DMS153 treated with DMSO at 0.1 percent for 48 hours (cell line): Measurements from ENCODE around the gene HLA-DQB2.
"Not testable (repeated sequence)": the region's sequence is repeated elsewhere in the genome, so short reads cannot be mapped to it uniquely, and the experiment has no call there.

Source experiments
- DNase-seq: peaks from one replicate; lab custom pipeline; 2025; ENCODE audit not compliant: unreplicated experiment; lab: John Stamatoyannopoulos, UW

Gene HLA-DQB2

DNA sequence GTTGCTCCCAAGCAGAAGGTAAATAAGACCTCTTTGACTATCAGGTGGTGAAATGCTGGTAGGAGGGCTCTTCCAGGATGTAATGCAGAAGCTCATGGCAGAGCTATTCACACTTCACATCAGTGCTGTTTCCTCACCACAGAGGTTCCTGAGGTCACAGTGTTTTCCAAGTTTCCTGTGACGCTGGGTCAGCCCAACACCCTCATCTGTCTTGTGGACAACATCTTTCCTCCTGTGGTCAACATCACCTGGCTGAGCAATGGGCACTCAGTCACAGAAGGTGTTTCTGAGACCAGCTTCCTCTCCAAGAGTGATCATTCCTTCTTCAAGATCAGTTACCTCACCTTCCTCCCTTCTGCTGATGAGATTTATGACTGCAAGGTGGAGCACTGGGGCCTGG lies 17.7 kb downstream of the HLA-DQB2 start:
- DNase-seq, result not testable (repeated sequence)

- no peak for DNase-seq
Measured at GRCh38 chr6:32744776-32745175, 18.6 kb downstream of the HLA-DQB2 start.

DNA sequence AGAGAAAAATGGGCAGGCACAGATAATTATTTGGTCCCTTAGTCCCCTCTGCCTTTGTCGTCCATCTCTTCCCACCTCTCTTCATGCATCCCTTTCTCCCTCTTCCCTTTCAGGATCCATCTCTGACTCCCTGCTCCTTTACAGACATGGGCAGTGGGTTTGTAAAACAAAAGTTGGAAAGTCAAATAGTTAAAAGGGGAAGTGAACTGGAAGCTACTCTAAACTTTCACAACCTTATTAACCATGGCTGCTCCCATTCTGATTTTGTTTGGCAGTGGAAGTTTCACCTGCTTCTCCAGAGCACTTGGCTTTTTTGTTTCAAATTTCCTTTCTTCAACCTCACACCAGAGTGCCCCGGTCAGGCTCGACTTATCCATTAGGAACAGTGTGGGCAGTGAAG lies 21.0 kb downstream of the HLA-DQB2 start:
- DNase-seq, result no peak

GRCh38 chr6:32741031-32741960 lies 22.0 kb downstream of the HLA-DQB2 start, which contains the start of gene HLA-DQA2:
Gene HLA-DQA2 (plus strand): TSS chr6:32741391. CDS start chr6:32741444, 53 bp downstream.
- no peak for DNase-seq

GRCh38 chr6:32738126-32738525 lies 25.2 kb downstream of the HLA-DQB2 start:
- DNase-seq, result no peak

- no peak for DNase-seq
Measured at GRCh38 chr6:32718879-32719278, 44.5 kb downstream of the HLA-DQB2 start.

DNA sequence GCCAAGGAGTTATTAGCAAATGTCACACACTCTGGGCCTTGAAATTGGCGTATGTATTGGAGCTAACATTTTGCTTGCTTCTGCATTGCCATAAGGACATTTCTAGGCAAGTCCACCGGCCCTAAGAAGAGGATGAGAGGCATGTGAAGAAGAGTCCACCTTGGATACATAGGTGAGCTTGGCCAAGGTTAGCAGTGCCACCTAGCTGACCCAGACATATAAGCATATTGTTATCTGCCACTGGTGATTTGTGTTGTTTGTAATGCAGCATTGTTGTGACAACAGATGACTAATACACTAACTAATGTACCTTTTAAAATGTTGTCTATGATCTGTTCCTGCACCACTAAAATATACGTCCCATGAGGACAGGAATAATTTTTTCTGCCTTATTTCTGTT lies 46.9 kb downstream of the HLA-DQB2 start:
- DNase-seq, result no peak

DNA sequence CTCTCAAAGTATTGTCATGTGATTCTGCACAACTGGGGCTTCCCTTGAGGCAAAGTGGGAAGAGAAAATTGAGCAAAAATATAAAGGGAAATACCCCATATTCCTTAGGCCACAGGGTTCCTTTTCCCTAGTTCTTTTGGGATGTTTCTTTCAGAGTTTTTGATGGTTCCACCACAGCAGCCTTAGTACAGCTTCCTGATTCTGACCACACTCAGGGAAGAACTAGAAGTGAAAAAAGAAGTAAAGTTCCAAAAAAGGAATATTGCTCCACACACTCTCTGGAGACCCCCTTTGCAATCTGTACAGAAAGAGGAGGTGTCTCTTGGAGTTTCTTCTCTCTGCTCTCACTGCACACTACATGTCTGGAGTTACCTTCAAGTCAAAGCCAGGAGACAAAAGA lies 50.1 kb downstream of the HLA-DQB2 start:
- no peak for DNase-seq

- DNase-seq, result no peak
Measured at GRCh38 chr6:32709625-32710024, 53.7 kb downstream of the HLA-DQB2 start.
